ENCODE data around the gene MOB3B. TPM values are rescaled to one million over a fixed set of nuclear protein-coding genes. Genes with fewer than 3 reads are reported as not detected.

The MOB3B gene
- total RNA-seq, 1 experiment from 2014 or later, result 0.19 TPM

- Histone ChIP-seq H3K9me3 (ENCODE audit: low read depth, low read length, poor library complexity, severe bottlenecking) (no peaks in the 10 kb centered on the region), H3K4me3 (ENCODE audit: low read depth, low read length, poor library complexity, severe bottlenecking) (no peak overlapping the region), H3K4me1 (ENCODE audit: insufficient read depth, low read length, poor library complexity, severe bottlenecking) (no peaks in the 10 kb centered on the region), H3K27ac (ENCODE audit: low read depth, low read length, poor library complexity, severe bottlenecking) (no peak overlapping the region), H3K36me3 (ENCODE audit: insufficient read depth, low read length, poor library complexity, severe bottlenecking) (no peaks in the 10 kb centered on the region), H3K27me3 (replicated peaks; ENCODE audit: insufficient read depth, low read depth, low read length, poor library complexity) (no peaks in the 10 kb centered on the region)
- intact Hi-C loops (cut with micrococcal nuclease; ENCODE audit: unreplicated experiment), result no loop called here
- BruUV-seq (replicated peaks), result no TSS peak
- ChIA-PET POLR2A (ENCODE audit: low non-redundant PET) (no interaction called here), CTCF (interaction anchor here (0.5 kb wide), 1 partner anchor 33 kb away, joined by 3 read pairs; no protein-coding TSS in a partner anchor)
- TF ChIP-seq EZH2 (IDR thresholded peaks at IDR 0.05; ENCODE audit: borderline replicate concordance, low read depth, low read length, poor library complexity, severe bottlenecking), result no peak
- no peak for TF ChIP-seq CTCF (conservative IDR thresholded peaks at IDR 0.05; ENCODE audit: low read depth, low read length)
- no peak for DNase-seq (ENCODE audit: low spot score)
These were observed 10.9 kb upstream of the MOB3B start for GRCh38 chr9:27540502-27540901.

GRCh38 chr9:27539479-27540441, 10.1 kb upstream of the MOB3B start:
- CTCF ChIA-PET, result no interaction called here

GRCh38 chr9:27538647-27539046, 9.0 kb upstream of the MOB3B start:
- Histone ChIP-seq H3K27me3 (replicated peaks; ENCODE audit: insufficient read depth, low read depth, low read length, poor library complexity) (no peaks in the 10 kb centered on the region), H3K4me1 (ENCODE audit: insufficient read depth, low read length, poor library complexity, severe bottlenecking) (no peaks in the 10 kb centered on the region), H3K27ac (ENCODE audit: low read depth, low read length, poor library complexity, severe bottlenecking) (no peak overlapping the region), H3K9me3 (ENCODE audit: low read depth, low read length, poor library complexity, severe bottlenecking) (no peaks in the 10 kb centered on the region), H3K4me3 (ENCODE audit: low read depth, low read length, poor library complexity, severe bottlenecking) (no peak overlapping the region), H3K36me3 (ENCODE audit: insufficient read depth, low read length, poor library complexity, severe bottlenecking) (no peaks in the 10 kb centered on the region)
- no peak for DNase-seq (ENCODE audit: low spot score)
- POLR2A ChIA-PET (ENCODE audit: low non-redundant PET), result no interaction called here
- CTCF ChIA-PET, result no interaction called here
- no TSS peak for BruUV-seq (replicated peaks)
- TF ChIP-seq EZH2 (IDR thresholded peaks at IDR 0.05; ENCODE audit: borderline replicate concordance, low read depth, low read length, poor library complexity, severe bottlenecking) (no peak), CTCF (conservative IDR thresholded peaks at IDR 0.05; ENCODE audit: low read depth, low read length) (no peak)
- intact Hi-C loops (cut with micrococcal nuclease; ENCODE audit: unreplicated experiment), result no loop called here

More at GRCh38 chr9:27539479-27540441, 10.1 kb upstream of the MOB3B start:
- H3K36me3 ChIP-seq (ENCODE audit: insufficient read depth, low read length, poor library complexity, severe bottlenecking), result no peaks in the 10 kb centered on the region
- no peak for TF ChIP-seq CTCF (conservative IDR thresholded peaks at IDR 0.05; ENCODE audit: low read depth, low read length)
- no peak for TF ChIP-seq EZH2 (IDR thresholded peaks at IDR 0.05; ENCODE audit: borderline replicate concordance, low read depth, low read length, poor library complexity, severe bottlenecking)
- no peaks in the 10 kb centered on the region for H3K4me1 ChIP-seq (ENCODE audit: insufficient read depth, low read length, poor library complexity, severe bottlenecking)
- POLR2A ChIA-PET (ENCODE audit: low non-redundant PET), result no interaction called here
- intact Hi-C loops (cut with micrococcal nuclease; ENCODE audit: unreplicated experiment), result no loop called here
- no peak overlapping the region for H3K27ac ChIP-seq (ENCODE audit: low read depth, low read length, poor library complexity, severe bottlenecking)
- BruUV-seq (replicated peaks), result no TSS peak
- H3K27me3 ChIP-seq (replicated peaks; ENCODE audit: insufficient read depth, low read depth, low read length, poor library complexity), result no peaks in the 10 kb centered on the region
- no peaks in the 10 kb centered on the region for H3K9me3 ChIP-seq (ENCODE audit: low read depth, low read length, poor library complexity, severe bottlenecking)
- DNase-seq (ENCODE audit: low spot score), result no peak
- no peak overlapping the region for H3K4me3 ChIP-seq (ENCODE audit: low read depth, low read length, poor library complexity, severe bottlenecking)
